Neural cell (in vitro differentiated cells): Measurements from ENCODE around the gene TDRD10. TPM values are rescaled to one million over a fixed set of nuclear protein-coding genes. Genes with fewer than 3 reads are reported as not detected.

Source experiments
- H2AFZ ChIP-seq: fragments of 200-600, 300-800 bp; sonication (generic), shearing (Covaris generic); 2 replicates; pipeline ENCODE4 v1.6.0; 2014; ENCODE audit warnings: low read depth, mild to moderate bottlenecking, antibody characterized with exemption, low read length, moderate library complexity
- H3F3A ChIP-seq: fragments of 200-600 bp; shearing (Covaris generic); 2 replicates; pipeline ENCODE4 v1.6.1; 2016; ENCODE audit warnings: mild to moderate bottlenecking, moderate library complexity, mixed read lengths, antibody characterized with exemption, low read length; ENCODE audit not compliant: insufficient read depth, poor library complexity, severe bottlenecking
- H3K27ac ChIP-seq: fragments of 200-600, 300-800 bp; sonication (generic), shearing (Covaris generic); 2 replicates; pipeline ENCODE4 v1.5.1; 2014; ENCODE audit warnings: mild to moderate bottlenecking, low read length, moderate library complexity
- H3K27me3 ChIP-seq: fragments of 300-800, 200-600 bp; sonication (generic), shearing (Covaris generic); 2 replicates; pipeline ENCODE4 v1.6.0; 2014; ENCODE audit warnings: mild to moderate bottlenecking, low read depth, low read length, moderate library complexity; ENCODE audit not compliant: insufficient read depth
- H3K36me3 ChIP-seq: fragments of 300-800, 200-600 bp; sonication (generic), shearing (Covaris generic); 2 replicates; pipeline ENCODE4 v1.5.1; 2014; ENCODE audit warnings: mild to moderate bottlenecking, antibody characterized with exemption, low read length, moderate library complexity; ENCODE audit not compliant: insufficient read depth
- H3K4me2 ChIP-seq: fragments of 300-800, 200-600 bp; sonication (generic), shearing (Covaris generic); 2 replicates; pipeline ENCODE4 v1.6.0; 2014; ENCODE audit warnings: mild to moderate bottlenecking, low read length
- H3K4me3 ChIP-seq: fragments of 300-800, 200-600 bp; sonication (generic), shearing (Covaris generic); 2 replicates; pipeline ENCODE4 v1.5.1; 2014; ENCODE audit warnings: mild to moderate bottlenecking, low read length, moderate library complexity
- H3K79me2 ChIP-seq: fragments of 200-600 bp; shearing (Covaris generic); replicated peaks from 2 replicates; pipeline ENCODE4 v1.6.0; 2014; ENCODE audit warnings: mild to moderate bottlenecking, low read length, moderate library complexity; ENCODE audit not compliant: insufficient read depth
- H3K9ac ChIP-seq: fragments of 300-800, 200-600 bp; sonication (generic), shearing (Covaris generic); 2 replicates; pipeline ENCODE4 v1.6.1; 2016; ENCODE audit warnings: mild to moderate bottlenecking, low read length, mixed read lengths
- H3K9me2 ChIP-seq: fragments of 200-600 bp; shearing (Covaris generic); 2 replicates; pipeline ENCODE4 v1.6.1; 2016; ENCODE audit warnings: mild to moderate bottlenecking, low read length, mixed read lengths; ENCODE audit not compliant: insufficient read depth
- H3K9me3 ChIP-seq: fragments of 200-600, 300-800 bp; sonication (generic), shearing (Covaris generic); 2 replicates; pipeline ENCODE4 v1.6.1; 2016; ENCODE audit warnings: mild to moderate bottlenecking, mixed run types, low read length, moderate library complexity, mixed read lengths
- H4K20me1 ChIP-seq: fragments of 200-600 bp; shearing (Covaris generic); 2 replicates; pipeline ENCODE4 v1.6.1; 2016; ENCODE audit warnings: mild to moderate bottlenecking, mixed run types; ENCODE audit not compliant: insufficient read depth
- CTCF ChIP-seq: fragments of 450-650 bp; IDR thresholded peaks from 2 replicates; pipeline ENCODE4 v1.5.1; 2014; ENCODE audit warnings: antibody characterized with exemption, mild to moderate bottlenecking, moderate library complexity; ENCODE audit not compliant: poor library complexity, severe bottlenecking
- EP300 ChIP-seq: fragments of 450-650 bp; conservative IDR thresholded peaks from 2 replicates; pipeline ENCODE4 v1.6.1; 2014; ENCODE audit warnings: antibody characterized with exemption, mild to moderate bottlenecking, moderate library complexity; ENCODE audit not compliant: poor library complexity, severe bottlenecking
- EZH2 ChIP-seq: fragments of 200-600, 300-800 bp; shearing (Covaris generic), sonication (generic); IDR thresholded peaks from 2 replicates; pipeline ENCODE4 v1.6.1; 2014; ENCODE audit warnings: antibody characterized with exemption, low read length, borderline replicate concordance, mild to moderate bottlenecking; ENCODE audit not compliant: insufficient read depth, poor library complexity, severe bottlenecking
- MXI1 ChIP-seq: fragments of 450-650 bp; conservative IDR thresholded peaks from 2 replicates; pipeline ENCODE4 v1.6.1; 2014; ENCODE audit warnings: antibody characterized with exemption, mild to moderate bottlenecking; ENCODE audit not compliant: poor library complexity, severe bottlenecking
- POLR2AphosphoS5 ChIP-seq: IDR thresholded peaks from 2 replicates; pipeline ENCODE4 v1.6.1; 2012
- RAD21 ChIP-seq: fragments of 450-650 bp; conservative IDR thresholded peaks from 2 replicates; pipeline ENCODE4 v1.6.1; 2014; ENCODE audit warnings: antibody characterized with exemption, mild to moderate bottlenecking, moderate library complexity
- SMC3 ChIP-seq: fragments of 450-650 bp; conservative IDR thresholded peaks from 2 replicates; pipeline ENCODE4 v1.6.1; 2014; ENCODE audit warnings: antibody characterized with exemption, mild to moderate bottlenecking, moderate library complexity; ENCODE audit not compliant: poor library complexity
- TAF1 ChIP-seq: IDR thresholded peaks from 2 replicates; pipeline ENCODE4 v1.6.1; 2012; ENCODE audit warnings: low read depth
- polyA plus RNA-seq: library from polyadenylated mRNA; depleted of rRNA; stranded (reverse); fragments of >200 nt; gene quantifications from 2 replicates; pipeline ENCODE4 v1.2.3, GENCODE V29; 2014
- TF ChIP-seq, protein P1 (sequence below): IDR thresholded peaks from 2 replicates; pipeline ENCODE4 v1.6.1; 2012; ENCODE audit warnings: borderline replicate concordance

The TDRD10 gene
- polyA plus RNA-seq, 1 donor from 2014 or later: not detected

DNA sequence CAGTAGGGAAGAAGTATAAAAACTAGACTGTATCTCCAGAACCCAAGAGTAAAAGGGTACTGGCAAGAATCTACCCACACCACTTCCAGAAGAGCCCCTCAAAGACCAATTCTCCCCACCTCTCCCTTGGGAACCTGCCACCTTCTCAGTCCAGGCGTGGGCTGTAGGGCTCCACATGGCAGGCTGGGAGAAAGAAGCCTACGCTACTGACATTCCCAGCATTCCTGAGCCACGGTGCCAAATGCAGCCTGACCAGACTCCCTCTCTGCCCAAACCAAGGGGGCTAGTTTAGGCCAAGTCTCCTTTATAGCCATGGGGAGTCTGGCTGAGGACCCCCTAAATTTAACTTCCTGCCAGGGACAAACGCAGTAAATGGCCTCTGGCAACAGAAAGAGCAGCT is 54.4 kb downstream of the TDRD10 start:
- no peaks in the 10 kb centered on the region for H3F3A ChIP-seq
- no peaks in the 10 kb centered on the region for H3K27me3 ChIP-seq
- H3K9me2 ChIP-seq: no peaks in the 10 kb centered on the region
- peak overlapping the region; percentile 97 for H3K4me3 ChIP-seq
- H3K27ac ChIP-seq: no peak overlapping the region
- H3K4me2 ChIP-seq: peak overlapping the region; percentile 99
- peaks cover 27% of the 10 kb centered on the region for H3K79me2 ChIP-seq
- H2AFZ ChIP-seq: no peak overlapping the region
- peak overlapping the region; percentile 86 for H3K9ac ChIP-seq
- no peaks in the 10 kb centered on the region for H4K20me1 ChIP-seq
- TF ChIP-seq MXI1 (no peak), CTCF (no peak), RAD21 (no peak), SMC3 (no peak), EP300 (no peak), EZH2 (no peak), TAF1 (no peak), POLR2AphosphoS5 (no peak)
- TF ChIP-seq, protein P1, sequence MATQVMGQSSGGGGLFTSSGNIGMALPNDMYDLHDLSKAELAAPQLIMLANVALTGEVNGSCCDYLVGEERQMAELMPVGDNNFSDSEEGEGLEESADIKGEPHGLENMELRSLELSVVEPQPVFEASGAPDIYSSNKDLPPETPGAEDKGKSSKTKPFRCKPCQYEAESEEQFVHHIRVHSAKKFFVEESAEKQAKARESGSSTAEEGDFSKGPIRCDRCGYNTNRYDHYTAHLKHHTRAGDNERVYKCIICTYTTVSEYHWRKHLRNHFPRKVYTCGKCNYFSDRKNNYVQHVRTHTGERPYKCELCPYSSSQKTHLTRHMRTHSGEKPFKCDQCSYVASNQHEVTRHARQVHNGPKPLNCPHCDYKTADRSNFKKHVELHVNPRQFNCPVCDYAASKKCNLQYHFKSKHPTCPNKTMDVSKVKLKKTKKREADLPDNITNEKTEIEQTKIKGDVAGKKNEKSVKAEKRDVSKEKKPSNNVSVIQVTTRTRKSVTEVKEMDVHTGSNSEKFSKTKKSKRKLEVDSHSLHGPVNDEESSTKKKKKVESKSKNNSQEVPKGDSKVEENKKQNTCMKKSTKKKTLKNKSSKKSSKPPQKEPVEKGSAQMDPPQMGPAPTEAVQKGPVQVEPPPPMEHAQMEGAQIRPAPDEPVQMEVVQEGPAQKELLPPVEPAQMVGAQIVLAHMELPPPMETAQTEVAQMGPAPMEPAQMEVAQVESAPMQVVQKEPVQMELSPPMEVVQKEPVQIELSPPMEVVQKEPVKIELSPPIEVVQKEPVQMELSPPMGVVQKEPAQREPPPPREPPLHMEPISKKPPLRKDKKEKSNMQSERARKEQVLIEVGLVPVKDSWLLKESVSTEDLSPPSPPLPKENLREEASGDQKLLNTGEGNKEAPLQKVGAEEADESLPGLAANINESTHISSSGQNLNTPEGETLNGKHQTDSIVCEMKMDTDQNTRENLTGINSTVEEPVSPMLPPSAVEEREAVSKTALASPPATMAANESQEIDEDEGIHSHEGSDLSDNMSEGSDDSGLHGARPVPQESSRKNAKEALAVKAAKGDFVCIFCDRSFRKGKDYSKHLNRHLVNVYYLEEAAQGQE: no peak
- H3K36me3 ChIP-seq: peaks cover 5% of the 10 kb centered on the region
- H3K9me3 ChIP-seq: no peaks in the 10 kb centered on the region

GRCh38 chr1:154557248-154557938 is 55.4 kb downstream of the TDRD10 start:
- Histone ChIP-seq H3K4me2 (peak overlapping the region; percentile 99), H3K9me3 (no peaks in the 10 kb centered on the region), H3K4me3 (peak overlapping the region; percentile 97), H3K9me2 (no peaks in the 10 kb centered on the region), H3K27me3 (no peaks in the 10 kb centered on the region), H3F3A (no peaks in the 10 kb centered on the region), H3K36me3 (peaks cover 5% of the 10 kb centered on the region), H3K79me2 (peaks cover 27% of the 10 kb centered on the region), H3K9ac (peak overlapping the region; percentile 86), H4K20me1 (no peaks in the 10 kb centered on the region), H3K27ac (peak overlapping the region; percentile 65), H2AFZ (peak overlapping the region; percentile 33)
- TF ChIP-seq POLR2AphosphoS5 (no peak), SMC3 (peak; percentile 10)
